HG03460 (cell line): ENCODE measurements around the gene BANF1.
A peak's percentile ranks its signal among the peaks of the same experiment; 100 is the strongest.
"Not testable (repeated sequence)": the region's sequence is repeated elsewhere in the genome, so short reads cannot be mapped to it uniquely, and the experiment has no call there.

Source experiments
- ATAC-seq: cut with Tn5 transposase; IDR thresholded peaks from one replicate; pipeline ENCODE4 v1.9.1; 2021; ENCODE audit not compliant: unreplicated experiment

The BANF1 gene

DNA sequence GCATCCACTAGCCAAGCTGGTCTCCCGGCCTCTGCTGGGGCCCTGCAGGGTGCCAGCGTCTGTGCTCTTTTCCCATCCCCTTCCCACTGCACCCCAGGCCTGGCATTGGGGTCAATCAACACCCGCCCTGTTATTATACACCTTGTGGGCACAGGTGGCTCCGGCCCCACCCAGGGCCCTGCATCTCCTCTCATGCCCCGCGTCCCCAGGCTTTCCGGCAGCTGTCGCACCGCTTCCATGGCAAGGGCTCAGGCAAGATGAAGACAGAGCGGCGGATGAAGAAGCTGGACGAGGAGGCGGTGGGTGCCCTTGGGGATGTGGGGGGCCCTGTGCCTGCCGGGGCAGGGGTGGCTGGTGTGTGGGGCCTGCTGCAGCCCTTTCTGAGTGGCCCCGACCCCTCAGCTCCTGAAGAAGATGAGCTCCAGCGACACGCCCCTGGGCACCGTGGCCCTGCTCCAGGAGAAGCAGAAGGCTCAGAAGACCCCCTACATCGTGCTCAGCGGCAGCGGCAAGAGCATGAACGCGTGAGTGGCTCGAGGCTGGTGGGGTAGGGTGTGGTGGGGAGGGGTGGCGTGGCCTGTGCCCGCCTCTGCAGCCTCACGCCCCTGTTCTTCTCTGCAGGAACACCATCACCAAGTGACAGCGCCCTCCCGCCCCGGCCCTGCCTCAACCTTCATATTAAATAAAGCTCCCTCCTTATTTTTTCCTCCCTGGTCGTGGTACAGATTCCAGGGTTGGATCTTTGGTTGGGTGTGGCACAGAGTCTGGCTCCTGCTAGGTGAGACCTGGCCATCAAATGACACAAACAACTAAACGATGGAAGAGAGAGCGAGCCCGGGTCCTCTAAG, 23.7 kb upstream of the BANF1 start:
- ATAC-seq: no peak

DNA sequence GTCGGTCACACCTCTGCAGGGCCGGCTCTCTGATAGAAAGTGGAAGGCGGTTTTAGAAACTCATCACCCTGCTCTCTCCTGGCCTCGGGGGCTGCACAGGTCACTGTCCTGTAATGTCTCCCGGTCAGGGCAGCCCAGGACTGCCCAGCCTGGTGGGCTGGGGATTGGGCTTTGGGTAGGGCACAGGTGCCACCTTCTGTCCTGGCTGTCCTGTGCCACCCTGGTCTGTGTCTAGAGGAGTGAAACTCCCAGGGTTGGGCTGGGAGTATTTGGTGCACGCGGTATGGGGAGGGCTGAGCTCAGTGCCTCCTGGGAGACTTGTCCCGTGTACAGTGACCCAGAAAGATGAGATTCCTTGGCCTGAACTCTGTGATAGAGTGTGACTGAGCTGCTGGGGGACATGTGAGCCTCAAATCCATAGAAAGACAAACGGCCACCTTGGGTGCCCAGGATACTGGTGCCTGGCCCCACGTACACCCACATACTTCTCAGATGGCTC, 23.0 kb upstream of the BANF1 start:
- no peak for ATAC-seq

DNA sequence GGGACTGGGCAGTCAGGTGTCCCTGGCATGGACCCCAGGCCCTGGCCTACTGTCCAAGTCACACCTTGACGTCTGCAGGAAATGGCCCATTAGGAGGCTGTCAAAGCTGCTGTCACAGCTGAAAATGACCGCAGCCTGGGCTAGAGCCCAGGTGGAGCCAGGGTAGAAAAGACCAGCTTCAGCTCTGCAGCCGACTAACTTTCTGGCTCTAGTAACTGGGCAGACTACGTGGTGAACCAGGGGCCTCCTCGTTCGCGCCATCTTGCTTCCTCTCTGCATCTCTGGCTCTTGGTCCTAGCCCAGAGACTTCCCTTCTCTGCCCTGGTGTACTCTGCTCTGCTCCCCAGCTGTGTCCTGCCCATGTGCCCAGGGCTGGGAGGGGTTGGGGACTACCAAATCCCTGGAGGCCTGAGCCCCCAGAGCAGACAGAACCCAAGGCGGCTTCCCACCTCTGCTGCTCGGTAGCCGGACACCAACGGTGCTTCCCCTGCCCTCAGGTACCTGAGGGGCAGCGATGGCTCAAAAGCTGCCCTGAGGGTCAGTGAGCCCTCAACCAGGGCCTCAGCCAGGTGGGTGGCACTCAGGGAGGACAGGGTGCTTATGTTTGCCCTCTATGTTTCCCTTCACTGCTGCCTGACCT, 21.1 kb upstream of the BANF1 start:
- no peak for ATAC-seq

DNA sequence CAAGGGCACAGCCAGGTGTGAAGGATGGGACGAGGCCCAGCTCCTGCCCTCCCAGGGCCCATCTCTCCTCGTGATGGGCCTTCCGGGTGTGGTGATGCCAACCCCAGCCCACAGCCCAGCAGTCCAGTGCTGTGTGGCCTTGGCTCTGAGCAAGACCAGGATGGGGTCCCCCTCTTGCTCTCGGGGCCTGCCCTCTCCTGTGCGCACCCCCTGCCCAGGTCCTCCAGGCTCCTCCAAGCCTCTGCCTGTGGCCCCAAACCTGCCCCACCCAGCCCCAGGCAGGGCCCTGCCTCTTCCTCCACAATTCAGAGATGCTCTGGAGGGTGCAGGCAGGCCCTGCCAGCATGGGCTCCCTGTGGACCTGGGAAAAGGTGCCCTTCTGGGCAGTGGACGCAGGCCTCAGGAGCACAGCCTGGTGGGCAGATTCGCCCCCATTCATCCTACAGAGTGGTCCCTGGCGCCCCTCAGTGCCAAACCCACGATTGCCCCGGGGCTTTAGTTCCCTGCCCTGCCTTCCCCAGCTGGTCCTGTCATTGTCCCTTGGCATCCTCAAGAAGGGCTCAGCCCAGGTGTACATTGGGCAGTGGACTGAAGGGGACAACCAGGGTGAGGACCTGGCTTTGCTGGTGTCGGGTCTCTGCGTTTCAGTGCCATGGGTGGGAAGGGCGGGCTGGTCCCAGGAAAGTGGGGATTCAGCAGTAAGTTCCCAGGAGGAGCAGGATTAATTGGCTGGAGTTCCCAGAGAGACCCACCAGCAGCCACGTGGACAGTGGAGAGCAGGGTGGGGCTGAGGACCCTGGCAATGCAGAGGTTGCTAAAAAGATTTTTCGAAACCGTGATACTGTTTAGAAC, 20.1 kb upstream of the BANF1 start:
- ATAC-seq: no peak

DNA sequence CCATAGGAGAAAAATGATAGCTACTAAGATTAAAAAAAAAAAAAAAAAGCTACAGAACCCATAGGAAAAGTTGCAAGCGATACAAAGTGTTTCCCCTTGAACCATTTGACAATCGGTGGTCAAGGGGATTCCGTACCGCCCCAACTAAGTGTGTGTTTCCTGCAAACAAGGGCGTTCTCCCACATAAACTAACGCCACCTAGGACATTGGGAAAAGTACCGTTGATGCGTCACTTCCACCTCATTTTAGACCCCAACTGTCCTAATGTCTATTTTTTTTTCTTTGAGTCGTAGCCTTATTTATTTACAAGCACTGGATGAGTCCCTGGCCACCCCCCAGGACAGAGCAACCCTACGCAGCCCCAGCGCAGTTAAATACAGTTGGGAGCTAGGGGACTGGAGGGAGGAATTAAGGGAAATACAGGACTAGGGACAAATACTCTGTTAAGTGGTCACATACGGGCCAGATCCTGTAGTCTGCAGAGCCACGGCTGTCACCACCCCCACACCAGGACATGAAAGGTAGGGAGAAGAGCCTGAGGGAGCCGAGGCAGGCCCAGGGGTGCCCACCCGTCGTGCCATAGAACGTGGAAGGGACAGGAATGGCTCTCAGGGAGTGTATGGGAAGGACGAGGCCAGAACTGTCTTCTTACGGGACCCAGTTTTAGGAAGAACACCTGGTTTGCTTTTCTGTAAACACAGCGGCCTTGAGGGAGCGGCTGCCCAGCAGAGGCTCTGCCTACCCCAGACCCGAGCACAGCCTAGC, 19.3 kb upstream of the BANF1 start:
- ATAC-seq: no peak

DNA sequence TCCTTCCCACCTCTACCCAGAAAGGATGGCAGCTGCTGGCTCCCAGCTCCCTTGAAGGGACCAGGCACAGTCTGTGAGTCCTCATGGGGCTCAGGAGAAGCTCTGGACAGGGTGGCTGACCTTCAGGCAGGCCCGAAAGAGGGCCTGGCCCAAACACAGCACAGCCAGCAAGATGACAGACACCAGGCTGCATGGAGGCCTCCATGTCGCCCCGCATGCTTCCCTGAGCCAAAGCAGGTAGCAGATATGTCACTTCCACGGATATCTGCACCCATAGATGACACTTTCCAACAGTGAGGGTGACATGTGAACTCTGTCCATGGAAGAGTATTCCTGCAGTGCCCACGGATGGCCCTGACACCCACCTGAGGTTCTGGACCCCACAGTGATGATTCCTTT, 18.7 kb upstream of the BANF1 start:
- ATAC-seq: no peak

DNA sequence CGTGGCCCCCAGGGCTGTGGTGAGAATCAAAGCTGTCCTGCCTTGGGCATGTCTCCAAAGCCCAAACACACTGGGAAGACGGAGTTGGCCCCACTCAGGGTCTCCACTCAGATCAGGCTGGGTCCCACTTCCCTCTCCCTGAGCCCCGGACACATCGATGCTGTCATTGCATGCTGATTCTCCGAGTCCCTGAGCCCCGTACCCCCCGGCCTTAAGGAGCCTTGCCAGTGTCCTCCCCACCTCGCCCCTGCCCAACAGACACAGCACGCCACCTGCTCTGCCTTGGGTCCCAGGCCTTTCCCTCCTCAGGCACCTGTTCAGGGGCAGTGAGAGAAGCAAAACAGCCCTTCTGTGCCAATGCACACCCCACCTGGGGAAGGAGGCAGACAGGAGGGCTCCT, 15.0 kb upstream of the BANF1 start:
- ATAC-seq: no peak

DNA sequence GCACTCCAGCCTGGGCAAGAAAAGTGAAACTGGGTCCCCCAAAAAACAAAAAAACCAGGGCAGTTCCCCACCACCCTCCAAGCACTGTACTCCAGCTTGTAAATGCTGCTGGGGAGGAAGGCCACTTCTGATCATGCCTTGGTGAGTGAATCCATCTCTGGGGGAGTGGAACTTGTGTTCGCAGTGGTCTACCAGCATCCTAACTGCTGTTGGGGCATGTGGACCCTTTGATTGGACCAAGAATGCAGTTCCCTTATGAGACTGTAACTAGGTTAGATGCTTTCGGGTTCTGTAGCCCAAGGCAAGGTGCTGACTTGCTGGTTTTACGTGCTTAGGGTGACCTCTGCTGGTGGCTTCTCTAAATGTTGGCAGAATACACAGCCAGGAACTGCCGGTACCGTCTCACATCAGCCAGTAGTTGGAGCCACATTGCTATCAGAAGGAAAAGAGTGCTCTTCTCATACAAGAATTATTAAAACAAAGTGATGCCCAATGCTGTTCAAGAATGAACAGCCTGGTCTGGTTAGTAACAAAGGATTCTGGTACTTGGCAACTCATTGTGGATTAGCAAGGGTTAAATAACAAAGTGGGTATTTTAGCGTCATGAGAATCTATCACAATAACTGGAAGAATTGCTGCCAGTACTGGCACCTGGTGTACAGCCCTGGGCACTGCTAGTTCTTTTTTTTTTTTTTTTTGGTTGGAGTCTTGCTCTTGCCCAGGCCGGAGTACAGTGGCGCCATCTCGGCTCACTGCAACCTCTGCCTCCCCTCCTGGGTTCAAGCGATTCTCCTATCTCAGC, 13.3 kb upstream of the BANF1 start:
- ATAC-seq: peak; percentile 90

DNA sequence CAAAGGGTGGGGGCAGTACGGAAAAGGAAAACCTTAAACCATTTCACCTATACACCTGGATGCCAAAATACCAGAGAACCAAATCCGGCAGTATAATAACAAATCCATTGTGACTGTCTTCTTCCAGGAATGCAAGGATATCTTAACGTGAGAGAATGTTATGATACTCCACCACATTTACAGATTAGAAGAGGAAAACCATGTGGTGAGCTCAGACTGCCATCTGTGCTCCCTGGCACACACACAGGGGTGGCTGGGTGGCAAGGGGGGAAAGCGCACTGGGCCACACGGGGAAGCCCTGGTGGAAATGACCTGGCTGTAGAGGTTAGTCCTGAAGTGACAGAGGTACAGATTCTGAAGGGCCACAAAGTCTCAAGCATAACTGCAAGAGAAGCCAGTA, 10.2 kb upstream of the BANF1 start:
- no peak for ATAC-seq

DNA sequence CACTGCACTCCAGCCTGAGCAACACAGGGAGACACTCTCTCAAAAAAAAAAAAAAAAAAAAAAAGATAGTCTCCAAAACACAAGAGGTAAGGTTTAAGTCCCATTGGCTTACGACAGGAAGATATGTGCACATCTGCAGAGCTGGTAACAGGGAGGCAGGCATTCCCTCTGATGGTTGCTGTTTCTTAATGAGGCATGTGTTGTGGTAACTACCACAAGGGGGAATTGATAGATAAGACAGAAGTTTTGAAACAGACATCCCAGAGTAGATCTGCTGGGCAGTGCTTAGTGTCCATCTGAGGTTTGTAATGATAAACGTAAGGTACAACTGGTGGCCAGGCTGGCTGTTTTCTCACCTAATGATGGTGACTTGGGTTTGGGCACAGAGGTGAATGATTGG, 5.0 kb upstream of the BANF1 start:
- ATAC-seq: no peak

DNA sequence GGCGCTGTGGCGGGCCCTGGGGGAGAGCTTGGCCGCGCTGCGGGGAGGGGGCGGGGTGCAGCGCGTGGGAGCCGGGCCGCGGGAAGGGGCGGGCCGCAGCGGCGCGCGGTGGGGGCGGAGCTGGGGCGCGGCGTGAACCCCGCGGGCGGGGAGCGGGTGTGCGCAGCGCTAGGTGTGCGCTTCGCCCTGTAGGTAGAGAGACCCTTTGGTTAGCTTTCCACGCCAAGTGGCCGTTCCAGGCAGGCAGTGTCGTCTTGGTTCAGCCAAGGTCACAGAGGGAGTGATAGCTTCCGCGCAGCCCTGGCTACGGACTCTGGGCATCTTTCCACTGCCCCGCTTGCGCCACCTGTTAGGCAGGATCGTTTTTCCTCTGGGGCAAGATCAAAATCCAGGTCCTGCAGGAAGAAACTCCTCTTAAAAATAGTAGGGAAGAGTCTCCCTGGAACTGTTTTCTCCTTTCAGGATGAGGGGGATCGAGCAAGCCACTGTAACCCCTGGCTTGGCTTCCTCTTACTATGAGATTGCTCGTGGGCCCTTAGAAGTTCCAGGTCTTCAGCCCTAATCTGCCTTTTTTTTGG, 434 bp downstream of the BANF1 start:
- ATAC-seq: peak; percentile 32

DNA sequence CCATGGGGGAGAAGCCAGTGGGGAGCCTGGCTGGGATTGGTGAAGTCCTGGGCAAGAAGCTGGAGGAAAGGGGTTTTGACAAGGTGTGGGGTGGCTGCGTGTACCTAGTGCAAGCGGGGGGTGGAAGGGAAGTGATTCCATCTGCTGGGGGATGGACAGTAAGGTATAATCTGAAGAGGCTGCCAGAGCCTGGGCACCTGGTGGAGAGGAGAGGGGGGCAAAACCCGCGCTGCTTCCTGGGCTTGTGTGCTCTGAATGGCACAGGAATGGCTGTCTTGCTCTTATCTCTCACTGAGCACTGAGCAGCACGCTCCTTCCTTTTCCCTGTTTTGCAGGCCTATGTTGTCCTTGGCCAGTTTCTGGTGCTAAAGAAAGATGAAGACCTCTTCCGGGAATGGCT, 988 bp downstream of the BANF1 start:
- ATAC-seq: no peak

DNA sequence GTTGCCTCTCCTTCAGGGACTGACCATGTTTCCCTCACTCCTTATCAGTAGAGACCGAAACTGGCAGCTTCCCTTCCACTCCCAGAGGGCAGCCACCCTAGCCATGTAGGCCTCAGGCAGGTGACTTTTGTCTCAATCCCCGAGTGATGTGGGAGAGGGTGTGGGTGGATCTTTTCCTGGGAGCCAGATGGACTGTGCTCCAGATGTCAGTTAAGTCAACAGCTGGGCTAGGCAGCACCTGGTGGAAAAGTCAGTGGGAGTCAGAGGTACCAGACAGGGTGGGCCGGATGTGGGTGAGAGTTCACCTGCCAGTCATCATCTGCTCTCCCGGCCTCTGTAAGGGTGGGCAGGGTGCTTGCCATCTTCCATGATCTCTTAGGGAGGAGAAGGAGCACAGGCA, 1.9 kb downstream of the BANF1 start:
- no peak for ATAC-seq

DNA sequence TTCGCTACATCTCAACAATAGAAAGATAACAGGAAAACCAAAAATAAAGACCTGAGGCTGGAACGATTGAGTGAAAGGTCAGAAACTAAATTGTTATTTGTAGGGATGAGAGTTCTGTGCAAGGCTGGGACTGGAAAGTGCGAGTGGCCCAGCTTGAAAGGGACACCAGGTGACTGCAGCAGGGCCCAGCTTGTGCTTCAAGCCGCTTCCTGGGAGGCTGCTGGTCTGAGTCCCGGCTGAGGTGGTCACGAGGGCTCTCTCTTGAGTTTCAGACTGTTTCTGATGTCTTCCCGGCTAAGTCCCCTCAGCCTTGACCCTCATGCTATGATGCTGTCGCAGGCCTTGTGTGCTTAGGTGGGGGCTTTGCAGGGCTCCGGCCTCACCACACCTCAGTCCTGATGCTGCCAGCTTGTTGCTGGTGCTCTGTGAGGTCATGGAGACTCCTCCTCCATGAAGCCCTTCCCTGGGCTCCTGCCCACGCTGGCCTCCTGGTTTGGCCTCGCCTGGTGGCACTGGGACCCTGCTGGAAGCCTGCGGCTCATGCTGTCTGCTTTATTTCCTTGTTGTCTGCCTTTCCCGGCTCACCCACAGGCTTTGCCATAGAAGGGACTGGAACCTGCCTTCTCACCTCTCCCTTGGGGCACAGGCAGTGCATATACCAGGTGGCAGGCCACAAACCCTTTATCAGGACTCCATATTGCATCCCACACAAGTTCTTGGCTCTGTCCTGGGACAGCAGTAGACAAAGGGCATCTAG, 4.0 kb downstream of the BANF1 start:
- ATAC-seq: no peak

DNA sequence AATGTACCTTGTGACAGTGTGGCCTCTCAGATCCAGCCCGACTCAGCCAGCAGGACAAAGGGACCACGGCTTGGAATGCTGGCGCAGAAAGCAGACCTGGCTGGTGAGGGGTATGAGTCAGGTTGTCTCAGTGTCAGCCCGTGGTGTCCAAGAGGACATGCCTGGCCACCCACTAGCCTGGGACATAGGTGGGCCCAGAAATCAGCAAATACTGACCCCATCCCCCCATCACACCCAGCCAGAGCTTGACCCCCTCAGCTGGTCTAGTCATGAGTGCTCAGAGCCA, 4.5 kb downstream of the BANF1 start:
- no peak for ATAC-seq

DNA sequence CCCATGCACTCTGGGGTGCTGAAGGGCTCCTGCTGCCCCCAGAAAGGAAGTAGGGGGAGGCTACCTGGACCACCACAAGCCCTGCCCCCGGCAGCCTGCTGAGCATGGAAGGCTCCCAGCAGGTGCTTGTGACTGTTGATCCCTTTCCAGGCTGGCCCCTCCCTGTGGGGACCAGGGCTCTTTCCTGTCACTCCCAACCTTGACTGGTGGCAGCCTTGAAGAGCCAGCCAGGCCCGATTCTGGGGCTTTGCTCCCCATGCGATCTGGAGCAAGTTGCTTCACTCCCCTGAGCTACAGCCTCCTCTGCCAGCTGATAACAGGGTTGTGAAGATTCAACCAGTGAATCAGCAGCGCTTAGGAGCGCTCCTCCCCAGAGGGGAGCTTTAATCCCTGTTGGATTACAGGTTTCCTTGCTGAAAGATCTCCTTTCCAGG, 4.9 kb downstream of the BANF1 start:
- ATAC-seq: no peak

DNA sequence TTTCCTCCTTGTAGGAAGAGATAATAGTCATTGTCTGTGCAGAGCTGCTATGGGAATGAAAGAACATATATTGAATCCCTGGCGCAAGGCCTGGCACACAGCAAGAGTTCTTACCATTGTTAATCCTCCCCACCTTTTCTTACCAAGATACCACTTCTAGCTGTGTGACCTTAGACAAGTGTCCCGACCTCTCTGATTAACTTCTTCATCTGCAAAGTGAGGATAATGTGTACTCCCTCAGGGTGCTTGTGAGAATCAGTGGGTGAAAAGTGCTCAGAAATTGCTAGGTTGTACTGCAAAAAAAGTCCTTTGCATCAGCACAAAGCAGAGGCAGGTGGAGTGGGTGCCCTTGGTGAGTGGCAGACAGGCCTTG, 5.8 kb downstream of the BANF1 start:
- no peak for ATAC-seq

DNA sequence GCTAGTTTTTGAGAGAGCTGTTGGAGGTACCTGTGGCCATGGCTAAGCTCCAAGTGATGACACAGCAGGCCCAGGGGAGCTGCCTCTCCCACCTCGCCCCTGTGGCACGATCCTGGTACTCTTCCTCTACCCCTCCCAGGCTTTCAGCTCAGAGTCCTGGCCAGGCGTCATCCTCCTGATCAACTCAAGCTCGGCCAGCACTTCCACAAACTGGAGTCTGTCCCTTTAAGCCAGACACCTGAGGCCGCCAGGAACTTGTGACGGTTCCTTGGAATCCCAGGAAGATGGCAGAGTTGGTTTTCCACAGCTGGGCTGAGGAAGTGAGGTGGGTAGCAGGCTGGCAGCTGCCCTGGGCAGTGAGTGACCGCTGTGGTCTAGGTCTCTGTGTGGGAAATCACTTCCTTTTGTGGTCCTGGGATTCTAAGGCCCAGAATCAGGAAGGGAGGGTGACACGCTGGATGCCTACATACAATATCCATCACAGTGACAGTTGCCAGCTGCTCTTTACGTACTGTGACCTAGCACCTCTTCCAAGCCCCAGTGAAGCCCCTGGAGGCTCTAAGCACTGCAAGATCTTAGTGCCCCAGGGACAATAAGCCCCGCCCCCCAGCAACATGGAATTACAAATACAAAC, 6.3 kb downstream of the BANF1 start:
- no peak for ATAC-seq

DNA sequence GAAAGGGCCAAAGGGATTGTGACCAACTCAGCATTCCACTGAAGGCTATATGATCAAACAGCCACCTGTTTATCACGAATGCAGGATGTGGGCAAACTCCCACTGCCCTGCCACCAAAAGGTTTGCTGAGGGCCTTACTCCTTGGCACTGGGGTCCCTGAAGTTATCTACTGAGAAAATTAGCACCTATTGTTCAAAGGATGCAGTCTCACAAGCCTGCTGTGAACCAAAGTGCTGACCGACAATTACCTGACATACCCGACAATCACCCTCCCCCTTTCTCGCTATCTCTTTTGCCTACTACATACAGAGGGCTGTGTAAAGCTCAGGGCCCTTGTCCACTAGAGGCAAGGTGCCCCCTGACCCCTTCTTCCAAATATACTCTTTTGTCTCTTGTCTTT, 7.7 kb downstream of the BANF1 start:
- not testable (repeated sequence) for ATAC-seq
